Hepatocyte (in vitro differentiated cells): ENCODE measurements around the gene DUSP8. TPM values are rescaled to one million over a fixed set of nuclear protein-coding genes. Genes with fewer than 3 reads are reported as not detected.

ENCODE experiments used
- DNase-seq: peaks from one replicate; pipeline ENCODE4 v3.0.0-alpha.2; 2016; ENCODE audit warnings: low spot score
- H2AFZ ChIP-seq: fragments of 200-600 bp; sonication (generic); 2 replicates; pipeline ENCODE4 v1.6.0; 2016; ENCODE audit warnings: antibody characterized with exemption, mild to moderate bottlenecking
- H3K27ac ChIP-seq: fragments of 200-600 bp; sonication (generic); 2 replicates; pipeline ENCODE4 v1.5.1; 2016; ENCODE audit warnings: mild to moderate bottlenecking
- H3K27me3 ChIP-seq: fragments of 200-600 bp; sonication (generic); 2 replicates; pipeline ENCODE4 v1.6.1; 2016
- H3K36me3 ChIP-seq: fragments of 200-600 bp; sonication (generic); replicated peaks from 2 replicates; pipeline ENCODE4 v1.5.1; 2016; ENCODE audit warnings: low read depth; ENCODE audit not compliant: insufficient read depth
- H3K4me1 ChIP-seq: fragments of 200-600 bp; sonication (generic); 2 replicates; pipeline ENCODE4 v1.5.1; 2016; ENCODE audit warnings: mild to moderate bottlenecking, moderate library complexity; ENCODE audit not compliant: insufficient read depth
- H3K4me2 ChIP-seq: fragments of 200-600 bp; sonication (generic); 2 replicates; pipeline ENCODE4 v1.6.0; 2016
- H3K4me3 ChIP-seq: fragments of 200-600 bp; sonication (generic); 2 replicates; pipeline ENCODE4 v1.5.1; 2016; ENCODE audit warnings: mild to moderate bottlenecking
- H3K79me2 ChIP-seq: fragments of 200-600 bp; sonication (generic); 2 replicates; pipeline ENCODE4 v1.6.0; 2017; ENCODE audit warnings: mild to moderate bottlenecking
- H3K9me2 ChIP-seq: fragments of 200-600 bp; sonication (generic); replicated peaks from 2 replicates; pipeline ENCODE4 v1.6.0; 2017; ENCODE audit warnings: mild to moderate bottlenecking; ENCODE audit not compliant: insufficient read depth
- H3K9me3 ChIP-seq: fragments of 200-600 bp; sonication (generic); 2 replicates; pipeline ENCODE4 v1.5.1; 2016; ENCODE audit warnings: low read depth, mild to moderate bottlenecking
- H4K20me1 ChIP-seq: fragments of 200-600 bp; sonication (generic); 2 replicates; pipeline ENCODE4 v1.6.0; 2016; ENCODE audit warnings: mild to moderate bottlenecking; ENCODE audit not compliant: insufficient read depth, poor library complexity, severe bottlenecking
- EZH2 ChIP-seq: fragments of 200-600 bp; sonication (generic); IDR thresholded peaks from 2 replicates; pipeline ENCODE4 v1.6.1; 2016; ENCODE audit warnings: antibody characterized with exemption, mild to moderate bottlenecking, borderline replicate concordance
- EZH2phosphoT487 ChIP-seq: fragments of 200-600 bp; sonication (generic); IDR thresholded peaks from one replicate; pipeline ENCODE4 v1.6.1; 2018; ENCODE audit warnings: antibody characterized with exemption, mild to moderate bottlenecking, low read depth, moderate library complexity; ENCODE audit not compliant: unreplicated experiment, severe bottlenecking
- WGBS: methylation state at CpG from one replicate; pipeline ENCODE4 v1.1.6; 2016; ENCODE audit warnings: low lambda C conversion rate; ENCODE audit errors: missing lambda C conversion rate; 5-methylcytosine and 5-hydroxymethylcytosine counted together
- polyA plus RNA-seq: library from polyadenylated mRNA; unstranded; fragments of >200 nt; fragmentation: Nextera tagmentation; extraction: Ambion mirVana; gene quantifications from 2 replicates; pipeline ENCODE4 v1.2.1, GENCODE V29; 2016
- total RNA-seq: library from RNA; depleted of rRNA; stranded (reverse); fragments of >200 nt; gene quantifications from 2 replicates; pipeline ENCODE4 v1.2.3, GENCODE V29; 2014
- TF ChIP-seq, protein P1 (sequence below): fragments of 200-600 bp; sonication (generic); IDR thresholded peaks from 2 replicates; pipeline ENCODE4 v1.5.1; 2016; ENCODE audit warnings: antibody characterized with exemption, mild to moderate bottlenecking; ENCODE audit not compliant: poor library complexity

Gene DUSP8
- total and polyA plus RNA-seq, 2 experiments from 2014 or later = 8.0 to 17.7 TPM

DNA sequence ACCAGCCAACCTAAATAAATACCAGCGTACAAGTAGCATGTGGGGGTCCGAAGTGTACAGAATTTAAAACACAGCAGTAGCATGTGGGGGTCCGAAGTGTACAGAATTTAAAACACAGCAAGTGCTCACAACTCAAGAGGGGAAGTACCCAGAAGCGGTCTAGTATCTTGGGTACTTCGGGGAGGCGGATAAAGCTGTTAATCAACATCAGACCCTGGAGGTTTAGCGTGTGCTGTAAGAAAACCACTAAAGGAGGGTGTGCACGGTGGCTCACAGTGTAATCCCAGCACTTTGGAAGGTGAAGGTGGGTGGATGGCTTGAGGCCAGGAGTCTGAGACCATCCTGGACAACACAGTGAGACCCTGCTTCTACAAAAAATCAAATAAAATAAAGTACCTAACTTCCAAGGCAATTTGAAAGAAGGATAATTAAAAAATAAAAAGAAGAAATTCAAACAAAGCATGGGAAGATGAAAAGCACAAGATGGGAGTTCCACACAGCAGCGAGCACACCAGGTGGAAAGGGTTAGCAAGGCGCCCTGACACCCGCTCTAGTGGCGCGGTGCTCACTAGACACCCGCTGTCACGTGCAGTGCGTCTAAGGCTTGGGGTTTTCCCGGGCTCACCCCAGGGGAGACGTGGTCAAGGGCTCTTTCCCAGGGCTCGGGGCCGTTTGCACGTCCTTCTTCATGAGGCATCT, 50.5 kb downstream of the DUSP8 start:
- Histone ChIP-seq H3K4me3 (no peak overlapping the region), H3K27me3 (no peaks in the 10 kb centered on the region), H3K79me2 (peaks cover 70% of the 10 kb centered on the region), H2AFZ (no peak overlapping the region), H4K20me1 (peaks cover 86% of the 10 kb centered on the region), H3K36me3 (no peaks in the 10 kb centered on the region), H3K4me1 (no peaks in the 10 kb centered on the region), H3K9me2 (no peaks in the 10 kb centered on the region), H3K9me3 (no peaks in the 10 kb centered on the region), H3K4me2 (no peak overlapping the region), H3K27ac (no peak overlapping the region)
- TF ChIP-seq, protein P1, sequence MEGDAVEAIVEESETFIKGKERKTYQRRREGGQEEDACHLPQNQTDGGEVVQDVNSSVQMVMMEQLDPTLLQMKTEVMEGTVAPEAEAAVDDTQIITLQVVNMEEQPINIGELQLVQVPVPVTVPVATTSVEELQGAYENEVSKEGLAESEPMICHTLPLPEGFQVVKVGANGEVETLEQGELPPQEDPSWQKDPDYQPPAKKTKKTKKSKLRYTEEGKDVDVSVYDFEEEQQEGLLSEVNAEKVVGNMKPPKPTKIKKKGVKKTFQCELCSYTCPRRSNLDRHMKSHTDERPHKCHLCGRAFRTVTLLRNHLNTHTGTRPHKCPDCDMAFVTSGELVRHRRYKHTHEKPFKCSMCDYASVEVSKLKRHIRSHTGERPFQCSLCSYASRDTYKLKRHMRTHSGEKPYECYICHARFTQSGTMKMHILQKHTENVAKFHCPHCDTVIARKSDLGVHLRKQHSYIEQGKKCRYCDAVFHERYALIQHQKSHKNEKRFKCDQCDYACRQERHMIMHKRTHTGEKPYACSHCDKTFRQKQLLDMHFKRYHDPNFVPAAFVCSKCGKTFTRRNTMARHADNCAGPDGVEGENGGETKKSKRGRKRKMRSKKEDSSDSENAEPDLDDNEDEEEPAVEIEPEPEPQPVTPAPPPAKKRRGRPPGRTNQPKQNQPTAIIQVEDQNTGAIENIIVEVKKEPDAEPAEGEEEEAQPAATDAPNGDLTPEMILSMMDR = no peak
- TF ChIP-seq EZH2phosphoT487 (no peak), EZH2 (no peak)
- no peak for DNase-seq
- WGBS = 89% methylated on average over 21 of the region's 21 CpGs

DNA sequence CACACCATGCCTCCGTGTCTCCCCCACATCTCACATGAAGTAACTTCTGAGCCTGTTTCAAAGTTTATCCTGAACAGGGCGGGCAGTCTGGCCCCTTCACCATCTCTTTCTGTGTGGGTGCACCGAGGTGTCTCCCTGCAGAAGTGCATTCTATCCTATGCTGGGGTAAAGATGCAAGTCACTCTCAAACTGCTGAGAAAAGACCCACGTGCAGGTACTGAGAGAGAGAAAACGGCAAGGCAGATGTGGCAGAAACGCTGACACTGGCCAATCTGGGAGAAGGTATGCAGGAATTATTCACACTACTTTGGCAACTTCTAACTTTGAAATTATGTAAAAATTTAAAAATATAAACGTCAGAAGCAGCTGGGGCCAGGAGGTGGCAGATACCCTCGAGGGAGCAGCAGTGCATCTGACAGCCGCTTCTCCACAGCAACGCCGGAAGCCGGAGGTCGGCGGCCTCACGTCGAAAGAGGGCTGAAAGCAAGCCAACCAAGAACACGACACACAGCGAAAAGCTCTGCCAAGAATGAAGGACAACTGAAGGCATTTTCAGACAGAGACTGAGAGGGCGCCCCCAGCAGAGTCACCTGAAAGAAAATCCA, 51.3 kb downstream of the DUSP8 start:
- peaks cover 87% of the 10 kb centered on the region for H4K20me1 ChIP-seq
- no peaks in the 10 kb centered on the region for H3K9me3 ChIP-seq
- H3K79me2 ChIP-seq = peaks cover 63% of the 10 kb centered on the region

DNA sequence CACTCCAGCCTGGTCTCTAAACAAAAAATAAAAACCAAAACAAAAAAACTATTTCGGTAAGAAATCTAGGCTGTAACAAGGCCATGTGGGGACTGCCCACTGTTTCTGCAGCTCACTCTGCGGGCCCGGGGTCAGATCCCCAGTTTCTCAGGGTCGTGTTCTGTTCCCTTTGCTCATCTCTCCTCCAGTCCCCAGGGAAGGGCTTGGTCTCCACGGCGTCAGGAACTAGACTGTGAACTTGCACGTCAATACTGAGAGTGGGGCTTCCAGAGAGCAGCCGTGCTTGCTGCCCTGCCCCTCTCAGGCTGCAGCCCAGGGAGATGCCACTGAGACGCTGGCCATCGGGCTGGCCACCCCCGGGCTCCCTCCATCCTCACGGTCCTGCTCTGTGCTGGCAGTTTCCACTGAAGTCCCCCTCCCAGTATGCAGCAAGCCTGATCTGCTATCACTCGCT, 51.8 kb downstream of the DUSP8 start:
- no peak overlapping the region for H3K27ac ChIP-seq
- peaks cover 2% of the 10 kb centered on the region for H3K4me1 ChIP-seq
- H3K9me2 ChIP-seq = no peaks in the 10 kb centered on the region
- no peak for TF ChIP-seq EZH2
- no peak for TF ChIP-seq EZH2phosphoT487
- TF ChIP-seq, protein P1 = no peak
- no peak for DNase-seq
- H3K4me3 ChIP-seq = no peak overlapping the region
- no peaks in the 10 kb centered on the region for H3K36me3 ChIP-seq
- peaks cover 85% of the 10 kb centered on the region for H4K20me1 ChIP-seq
- H2AFZ ChIP-seq = no peak overlapping the region
- H3K4me2 ChIP-seq = no peak overlapping the region
- H3K79me2 ChIP-seq = peaks cover 65% of the 10 kb centered on the region
- no peaks in the 10 kb centered on the region for H3K27me3 ChIP-seq
- 84% methylated on average over 13 of the region's 13 CpGs for WGBS
- no peaks in the 10 kb centered on the region for H3K9me3 ChIP-seq

More for the DNA sequence above, 51.3 kb downstream of the DUSP8 start:
- Histone ChIP-seq H3K4me1 (no peaks in the 10 kb centered on the region), H3K4me3 (no peak overlapping the region), H3K36me3 (no peaks in the 10 kb centered on the region), H3K27me3 (no peaks in the 10 kb centered on the region), H3K9me2 (no peaks in the 10 kb centered on the region), H3K27ac (no peak overlapping the region), H2AFZ (no peak overlapping the region), H3K4me2 (no peak overlapping the region)
- no peak for TF ChIP-seq EZH2
- no peak for TF ChIP-seq EZH2phosphoT487
- TF ChIP-seq, protein P1 = no peak
- WGBS = 82% methylated on average over 19 of the region's 19 CpGs
- no peak for DNase-seq
